Skeletal muscle tissue (tissue), 4 donors: Measurements from ENCODE around the gene GPR179. TPM values are rescaled to one million over a fixed set of nuclear protein-coding genes. Genes with fewer than 3 reads are reported as not detected.

Source experiments
- H3K27ac ChIP-seq: one replicate; pipeline ENCODE4 v1.7.0; 2013; ENCODE audit warnings: mild to moderate bottlenecking, low read depth, low read length, inconsistent platforms
- H3K27me3 ChIP-seq, 3 donors: one replicate each; pipeline ENCODE4 v1.7.0; 2013; ENCODE audit warnings: low read length in 3 of 3; ENCODE audit not compliant: control insufficient read depth in 3 of 3, insufficient read depth in 3 of 3
- H3K36me3 ChIP-seq, 3 donors: one replicate each; pipeline ENCODE4 v1.7.0; 2013; ENCODE audit warnings: low read length in 3 of 3; ENCODE audit not compliant: control insufficient read depth in 3 of 3, insufficient read depth in 3 of 3
- H3K4me1 ChIP-seq, 3 donors: one replicate each; pipeline ENCODE4 v1.7.0; 2013; ENCODE audit warnings: low read length in 3 of 3, mild to moderate bottlenecking in 3 of 3; ENCODE audit not compliant: control insufficient read depth in 3 of 3, insufficient read depth in 3 of 3
- H3K4me3 ChIP-seq, 3 donors: one replicate each; pipeline ENCODE4 v1.7.0; 2013; ENCODE audit warnings: low read length in 3 of 3
- H3K9ac ChIP-seq, 3 donors: one replicate each; pipeline ENCODE4 v1.7.0; 2013; ENCODE audit warnings: low read length in 3 of 3, mild to moderate bottlenecking in 3 of 3, moderate library complexity in 2 of 3, low read depth in 1 of 3
- H3K9me3 ChIP-seq, 3 donors: one replicate each; pipeline ENCODE4 v1.7.0; 2013; ENCODE audit warnings: low read length in 3 of 3; ENCODE audit not compliant: control insufficient read depth in 3 of 3
- total RNA-seq: library from RNA; depleted of rRNA; stranded (reverse); fragments of >200 nt; gene quantifications from one replicate; pipeline ENCODE4 v1.2.3, GENCODE V29; 2014
- donor health status: Osteomylitis.

The GPR179 gene
- total RNA-seq, 1 donor from 2014 or later = not detected

DNA sequence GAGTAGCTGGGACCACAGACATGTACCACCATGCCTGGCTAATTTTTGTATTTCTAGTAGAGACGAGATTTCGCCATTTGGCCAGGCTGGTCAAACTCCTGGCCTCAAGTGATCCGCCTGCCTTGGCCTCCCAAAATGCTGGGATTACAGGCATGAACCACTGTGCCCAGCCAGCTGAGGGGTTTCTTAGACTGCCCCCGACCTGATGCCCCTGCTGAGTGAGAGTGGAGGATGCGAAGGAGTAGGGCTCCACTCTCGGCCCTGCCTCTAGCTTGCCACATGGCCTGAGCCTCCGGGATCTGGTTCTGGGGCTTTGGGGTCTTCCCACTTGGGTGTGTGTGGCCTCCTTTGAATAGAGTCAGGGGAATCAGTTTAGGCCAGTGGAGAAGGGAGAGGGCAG lies 11.0 kb downstream of the GPR179 start:
- no peaks in the 10 kb centered on the region for H3K36me3 ChIP-seq
- H3K4me3 ChIP-seq = no peak overlapping the region
- peaks cover 0 to under 1% (median 0%) of the 10 kb centered on the region in 3 donors for H3K4me1 ChIP-seq
- H3K27me3 ChIP-seq = peaks cover 3 to 16% (median 12%) of the 10 kb centered on the region in 3 donors
- H3K9me3 ChIP-seq = no peaks in the 10 kb centered on the region
- H3K9ac ChIP-seq = no peak overlapping the region
- no peak overlapping the region for H3K27ac ChIP-seq

DNA sequence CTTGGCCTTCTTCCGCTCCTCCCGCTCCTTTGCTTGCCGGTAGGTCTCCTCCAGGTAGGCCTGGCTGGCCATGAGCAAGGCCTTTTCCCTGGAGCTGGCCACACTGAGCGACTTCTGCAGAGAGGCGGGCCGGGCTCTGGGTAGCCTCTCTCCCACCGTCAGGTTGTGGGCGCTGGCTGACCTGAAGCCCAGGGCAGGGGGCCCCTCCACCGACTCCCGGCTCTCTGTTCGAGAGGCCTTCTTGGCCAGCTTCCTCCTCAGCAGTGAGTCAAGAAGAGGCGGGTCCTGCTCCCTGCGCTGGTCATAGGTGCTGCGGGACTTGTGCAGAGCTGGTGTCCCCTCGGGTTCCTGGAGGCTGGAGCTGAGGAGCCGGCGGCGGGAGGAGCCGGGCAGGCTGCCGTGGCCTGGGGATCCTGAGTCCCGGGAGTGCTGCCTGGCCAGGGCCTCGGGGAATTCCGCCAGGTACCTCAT lies 12.8 kb downstream of the GPR179 start:
- peaks cover 3 to 16% (median 12%) of the 10 kb centered on the region in 3 donors for H3K27me3 ChIP-seq
- no peak overlapping the region for H3K4me3 ChIP-seq
- no peaks in the 10 kb centered on the region for H3K36me3 ChIP-seq
- H3K27ac ChIP-seq = no peak overlapping the region
- no peak overlapping the region for H3K9ac ChIP-seq
- no peaks in the 10 kb centered on the region for H3K9me3 ChIP-seq
- H3K4me1 ChIP-seq = peaks cover 0 to 2% (median 0%) of the 10 kb centered on the region in 3 donors

DNA sequence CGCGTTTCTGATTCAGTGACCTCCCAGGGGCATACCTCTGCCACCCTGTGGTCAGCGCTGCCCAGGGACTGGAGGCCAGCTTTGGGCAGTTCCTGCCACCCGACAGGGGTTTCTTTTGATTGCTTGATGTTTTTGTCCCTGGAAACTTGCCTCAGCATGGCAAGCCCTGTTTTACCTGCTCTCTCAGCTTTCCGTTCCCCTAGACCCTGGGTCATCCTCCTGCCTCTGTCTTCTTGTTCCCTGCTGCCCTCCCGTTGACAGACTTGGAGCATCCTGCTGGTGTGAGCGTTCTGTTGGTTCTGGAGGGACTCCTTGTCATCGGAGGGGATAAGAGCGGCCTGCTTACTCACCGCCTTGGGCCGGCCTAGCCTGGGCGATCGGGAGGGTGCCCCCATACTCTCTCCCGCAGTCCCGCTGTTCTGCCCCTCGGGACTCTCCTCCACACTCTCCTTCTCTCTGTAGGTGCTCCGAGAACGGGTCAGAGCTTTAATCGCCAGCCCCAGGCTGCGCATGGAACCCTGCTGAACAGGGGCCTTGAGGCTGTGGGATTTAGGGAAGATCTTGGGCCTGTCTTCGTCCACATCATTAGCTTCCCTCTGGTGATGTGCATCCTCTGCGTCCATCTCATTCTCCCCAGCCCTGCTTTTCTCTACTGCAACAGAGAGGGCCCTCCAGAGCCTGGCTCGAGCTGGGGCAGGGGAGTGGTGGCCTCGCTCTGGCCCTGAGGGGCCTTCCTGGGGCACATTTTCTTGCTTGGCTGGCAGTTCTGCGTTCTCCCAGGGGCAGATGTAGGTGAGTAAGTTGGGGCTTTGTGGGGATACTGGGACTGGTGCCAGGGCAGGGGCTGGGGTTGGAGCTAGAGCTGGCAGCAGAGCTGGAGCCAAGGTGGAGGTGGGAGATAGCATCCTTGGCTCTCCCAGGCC lies 13.7 kb downstream of the GPR179 start:
- Histone ChIP-seq H3K27me3 (peaks cover 3 to 16% (median 12%) of the 10 kb centered on the region in 3 donors), H3K4me1 (peaks cover 0 to 2% (median 0%) of the 10 kb centered on the region in 3 donors), H3K4me3 (no peak overlapping the region), H3K27ac (no peak overlapping the region), H3K36me3 (no peaks in the 10 kb centered on the region), H3K9ac (no peak overlapping the region), H3K9me3 (no peaks in the 10 kb centered on the region)

DNA sequence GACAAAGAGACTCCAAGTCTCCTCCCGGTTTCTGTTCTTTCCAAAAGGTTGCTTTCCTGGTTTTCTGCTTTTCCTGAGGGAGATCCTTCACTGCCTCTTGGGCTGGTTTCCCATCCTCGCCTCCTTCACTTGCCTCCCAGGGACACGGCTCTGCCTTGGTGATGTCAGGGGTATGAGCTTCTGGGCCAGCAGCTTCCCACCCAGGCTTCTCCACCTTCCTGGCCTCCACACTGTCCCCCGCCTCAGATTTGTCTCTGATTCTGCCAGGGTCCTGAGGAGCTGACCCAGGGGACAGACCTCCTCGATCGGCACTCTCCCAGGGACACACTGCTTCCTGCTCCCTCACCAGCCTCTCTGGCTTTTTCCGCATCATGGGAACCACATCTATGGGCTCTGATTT lies 14.5 kb downstream of the GPR179 start:
- H3K27me3 ChIP-seq = peaks cover 3 to 16% (median 8%) of the 10 kb centered on the region in 3 donors

DNA sequence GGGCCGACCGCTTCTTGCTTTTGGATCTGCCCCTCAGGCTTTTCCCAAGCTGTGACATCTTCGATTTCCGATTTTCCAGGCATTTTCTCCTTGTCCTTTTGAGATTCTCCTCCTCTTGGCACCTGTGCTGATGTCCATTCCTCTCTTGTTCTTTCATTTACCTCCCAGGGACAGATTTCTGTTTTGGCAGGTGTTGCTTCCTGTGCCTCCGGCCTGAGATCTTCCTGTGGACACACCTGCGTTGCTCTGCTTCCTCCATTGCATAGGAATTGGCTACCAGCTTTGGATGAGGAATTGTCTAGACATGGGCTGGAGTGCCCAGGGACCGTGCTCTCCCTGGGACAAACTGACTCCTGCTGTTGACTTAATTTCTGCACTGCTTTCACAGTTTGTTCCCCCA lies 15.1 kb downstream of the GPR179 start:
- H3K9me3 ChIP-seq = no peaks in the 10 kb centered on the region
- no peak overlapping the region for H3K9ac ChIP-seq
- no peak overlapping the region for H3K4me3 ChIP-seq
- H3K4me1 ChIP-seq = peaks cover 0 to 2% (median 0%) of the 10 kb centered on the region in 3 donors
- no peak overlapping the region for H3K27ac ChIP-seq
- H3K27me3 ChIP-seq = peaks cover under 1 to 9% (median 2%) of the 10 kb centered on the region in 3 donors
- peaks cover 0 to 3% (median 0%) of the 10 kb centered on the region in 3 donors for H3K36me3 ChIP-seq

More for the DNA sequence above, 14.5 kb downstream of the GPR179 start:
- Histone ChIP-seq H3K4me3 (no peak overlapping the region), H3K9ac (no peak overlapping the region), H3K36me3 (no peaks in the 10 kb centered on the region), H3K9me3 (no peaks in the 10 kb centered on the region), H3K4me1 (peaks cover 0 to 2% (median 0%) of the 10 kb centered on the region in 3 donors), H3K27ac (no peak overlapping the region)

DNA sequence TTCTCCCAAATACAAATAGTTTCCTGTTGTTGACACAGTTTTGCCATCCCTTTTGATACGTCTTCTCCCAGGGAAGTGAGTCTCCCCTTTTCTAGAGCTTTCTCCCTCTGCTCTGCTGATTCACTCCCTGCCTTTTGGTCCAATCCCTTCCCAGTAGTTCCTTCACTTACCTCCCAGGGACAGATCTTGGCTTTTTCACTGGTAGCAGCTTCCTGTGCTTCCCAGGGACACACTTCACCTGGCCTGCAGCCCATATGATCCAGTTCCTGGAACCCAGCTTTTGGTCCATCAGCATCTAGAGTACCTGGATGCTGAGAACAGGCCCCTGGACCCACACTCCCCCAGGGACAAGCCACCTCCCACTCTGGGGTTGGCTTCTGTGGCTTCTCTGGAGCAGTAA lies 15.8 kb downstream of the GPR179 start:
- Histone ChIP-seq H3K27ac (no peak overlapping the region), H3K36me3 (peaks cover 0 to 7% (median 3%) of the 10 kb centered on the region in 3 donors), H3K27me3 (peaks cover 0 to 5% (median 0%) of the 10 kb centered on the region in 3 donors), H3K9me3 (no peaks in the 10 kb centered on the region), H3K9ac (no peak overlapping the region), H3K4me1 (peaks cover 0 to 2% (median 0%) of the 10 kb centered on the region in 3 donors), H3K4me3 (no peak overlapping the region)

DNA sequence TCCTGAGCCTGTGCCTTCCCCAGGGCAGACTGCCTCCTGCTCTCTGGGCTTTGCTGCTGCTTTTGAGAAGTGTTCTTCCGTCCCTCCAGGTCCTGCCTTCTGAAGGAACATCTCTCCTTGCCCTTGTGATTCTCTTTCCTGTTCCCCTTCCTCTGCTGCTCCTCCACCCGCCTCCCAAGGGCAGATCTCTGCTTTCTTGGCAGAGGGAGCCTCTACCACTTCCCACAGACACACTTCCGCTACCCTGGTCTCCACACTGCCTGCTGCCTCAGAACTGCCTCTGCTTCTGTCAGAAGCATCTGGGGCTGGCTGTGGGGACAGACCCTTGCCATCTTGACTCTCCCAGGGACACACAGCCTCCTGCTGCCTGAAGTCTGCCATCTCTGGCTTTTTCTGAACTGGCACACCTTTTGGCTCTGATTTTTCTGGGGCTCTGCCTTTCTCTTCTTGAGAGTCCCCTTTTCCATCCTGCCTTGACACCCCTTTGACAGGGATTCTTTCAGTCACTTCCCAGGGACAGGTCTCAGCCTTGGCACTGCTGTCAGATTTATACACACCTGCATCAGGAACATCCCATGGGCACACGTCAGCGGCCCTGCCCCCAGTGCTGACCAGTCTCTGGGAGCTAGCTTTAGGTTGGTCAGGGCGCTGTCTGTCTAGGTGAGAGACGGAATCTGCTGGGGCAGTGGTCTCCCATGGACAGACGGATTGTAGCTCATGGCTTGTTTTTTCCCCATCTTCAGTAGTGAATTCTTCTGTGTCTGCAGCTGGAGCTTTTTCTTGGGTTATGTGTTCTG lies 16.6 kb downstream of the GPR179 start:
- peak overlapping the region in 1 of 3 donors; percentile 1 for H3K9ac ChIP-seq
- peaks cover 0 to 2% (median 0%) of the 10 kb centered on the region in 3 donors for H3K4me1 ChIP-seq
- no peaks in the 10 kb centered on the region for H3K9me3 ChIP-seq
- H3K27ac ChIP-seq = no peak overlapping the region
- H3K36me3 ChIP-seq = peaks cover 0 to 7% (median 6%) of the 10 kb centered on the region in 3 donors
- peaks cover 0 to 4% (median 0%) of the 10 kb centered on the region in 3 donors for H3K27me3 ChIP-seq
- H3K4me3 ChIP-seq = no peak overlapping the region

DNA sequence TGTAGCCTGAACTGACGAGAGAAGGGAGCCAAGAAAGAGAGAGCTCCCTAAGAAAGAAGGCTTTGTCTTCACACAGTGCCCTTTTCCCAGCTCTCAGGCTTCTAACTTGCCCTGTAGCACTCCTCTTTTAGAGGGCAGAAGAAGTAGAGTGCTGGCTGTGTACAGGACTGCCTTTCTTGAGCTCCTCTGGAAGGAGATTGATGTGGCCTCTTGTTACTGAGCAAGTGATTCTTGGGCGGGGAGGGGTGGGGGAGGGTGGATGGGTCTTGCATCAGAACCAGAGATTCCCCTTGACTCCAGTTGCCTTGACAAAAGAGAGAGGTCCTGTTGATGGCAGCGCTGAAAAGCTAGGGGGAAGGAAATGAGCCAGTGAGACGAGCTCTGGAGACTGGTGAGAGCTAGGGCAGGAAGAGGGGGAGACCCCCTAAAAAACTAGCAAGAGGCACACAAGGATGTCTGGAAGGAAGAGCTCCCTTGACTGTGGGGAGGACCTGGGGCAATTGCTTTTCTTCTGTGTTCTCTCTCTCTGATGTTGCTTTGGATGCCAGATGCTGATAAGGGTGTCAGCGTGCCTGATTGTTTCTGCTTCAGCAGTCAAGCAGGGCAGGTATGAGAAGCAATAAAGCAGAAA lies 18.4 kb downstream of the GPR179 start:
- Histone ChIP-seq H3K4me3 (no peak overlapping the region), H3K9me3 (no peaks in the 10 kb centered on the region), H3K4me1 (peaks cover 0 to 2% (median 0%) of the 10 kb centered on the region in 3 donors), H3K27ac (no peak overlapping the region), H3K36me3 (peaks cover 11 to 17% (median 15%) of the 10 kb centered on the region in 3 donors), H3K9ac (no peak overlapping the region), H3K27me3 (no peaks in the 10 kb centered on the region)

DNA sequence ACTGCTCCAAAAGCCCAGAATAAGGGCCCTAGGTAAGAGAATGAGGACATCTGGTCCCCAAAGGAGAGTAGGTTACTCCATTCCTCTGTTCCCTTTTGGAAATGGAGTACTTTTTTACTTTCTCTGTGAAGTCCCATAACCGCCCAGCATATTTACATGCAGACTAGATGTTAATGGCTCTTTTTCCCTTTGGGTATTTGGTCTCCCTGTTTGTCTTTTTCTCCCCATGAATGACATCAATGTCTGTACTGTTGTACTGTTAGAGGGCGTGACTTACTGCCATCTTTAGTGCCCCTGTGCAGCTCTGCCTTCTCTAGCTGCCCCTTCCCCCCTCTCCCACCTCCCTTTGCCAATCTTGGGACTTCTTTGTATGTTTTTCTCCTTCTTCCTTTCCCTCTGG lies 19.0 kb downstream of the GPR179 start:
- Histone ChIP-seq H3K36me3 (peaks cover 13 to 17% (median 16%) of the 10 kb centered on the region in 3 donors), H3K27ac (no peak overlapping the region), H3K4me3 (no peak overlapping the region), H3K4me1 (peaks cover 0 to 2% (median 0%) of the 10 kb centered on the region in 3 donors), H3K9me3 (no peaks in the 10 kb centered on the region), H3K9ac (no peak overlapping the region), H3K27me3 (no peaks in the 10 kb centered on the region)
